Measurements from ENCODE around the gene PLCL1.

DNA sequence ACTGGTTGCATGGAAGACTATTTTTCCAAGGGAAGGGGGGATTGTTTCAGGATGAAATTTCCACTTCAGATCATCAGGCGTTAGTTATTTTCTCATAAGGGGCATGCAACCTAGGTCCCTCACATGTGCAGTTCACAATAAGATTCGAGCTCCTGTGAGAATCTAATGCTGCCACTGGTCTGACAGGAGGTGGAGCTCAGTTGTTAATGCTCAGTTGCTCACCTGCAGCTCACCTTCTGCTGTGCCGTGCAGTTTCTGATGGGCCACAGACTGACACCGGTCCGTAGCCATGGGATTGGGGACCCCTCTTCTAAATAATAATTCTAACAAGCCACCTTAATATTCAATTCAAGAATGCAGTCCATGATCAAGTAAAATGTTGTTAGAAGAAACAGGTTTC is 34.9 kb downstream of the PLCL1 start:
- TF ChIP-seq POLR2AphosphoS5 (IDR thresholded peaks at IDR 0.05; ENCODE audit: low read depth, low read length) (no peak), TAF1 (IDR thresholded peaks at IDR 0.05; ENCODE audit: borderline replicate concordance, insufficient read depth, low read length) (no peak)

Data from PFSK-1 (cell line).